Measurements from ENCODE around the gene COL5A1. TPM values are rescaled to one million over a fixed set of nuclear protein-coding genes. Genes with fewer than 3 reads are reported as not detected.

The COL5A1 gene
- total RNA-seq, 2 donors from 2014 or later: 10.9 to 22.0 TPM

GRCh38 chr9:134693011-134693410 lies 51.4 kb downstream of the COL5A1 start:
- H3K4me3 ChIP-seq: no peak overlapping the region
- H3K27ac ChIP-seq: no peak overlapping the region
- H3K9me3 ChIP-seq: no peaks in the 10 kb centered on the region
- H3K36me3 ChIP-seq: no peaks in the 10 kb centered on the region
- peaks cover 0 to 20% of the 10 kb centered on the region in 2 donors for H3K4me1 ChIP-seq
- H3K27me3 ChIP-seq: no peaks in the 10 kb centered on the region
- no peak for DNase-seq (ENCODE audit: low spot score)
- no peak for TF ChIP-seq CTCF (IDR thresholded peaks at IDR 0.05)

GRCh38 chr9:134693641-134694367 lies 52.2 kb downstream of the COL5A1 start:
- H3K27me3 ChIP-seq: no peaks in the 10 kb centered on the region
- no peak for TF ChIP-seq CTCF (IDR thresholded peaks at IDR 0.05)
- H3K4me1 ChIP-seq: peaks cover 0 to 28% of the 10 kb centered on the region in 2 donors
- H3K9me3 ChIP-seq: no peaks in the 10 kb centered on the region
- no peaks in the 10 kb centered on the region for H3K36me3 ChIP-seq
- H3K4me3 ChIP-seq: no peak overlapping the region
- no peak overlapping the region for H3K27ac ChIP-seq
- no peak for DNase-seq (ENCODE audit: low spot score)

- Histone ChIP-seq H3K36me3 (no peaks in the 10 kb centered on the region), H3K4me1 (peaks cover 0 to 27% of the 10 kb centered on the region in 2 donors), H3K27ac (no peak overlapping the region), H3K4me3 (no peak overlapping the region), H3K9me3 (no peaks in the 10 kb centered on the region), H3K27me3 (no peaks in the 10 kb centered on the region)
- DNase-seq (ENCODE audit: low spot score): no peak
- TF ChIP-seq CTCF (IDR thresholded peaks at IDR 0.05): no peak
Measured at GRCh38 chr9:134694368-134694665, 52.7 kb downstream of the COL5A1 start.

GRCh38 chr9:134694714-134695113 lies 53.1 kb downstream of the COL5A1 start:
- TF ChIP-seq CTCF (IDR thresholded peaks at IDR 0.05): no peak
- DNase-seq (ENCODE audit: low spot score): no peak
- Histone ChIP-seq H3K27me3 (no peaks in the 10 kb centered on the region), H3K4me1 (peaks cover 0 to 23% of the 10 kb centered on the region in 2 donors), H3K27ac (no peak overlapping the region), H3K4me3 (no peak overlapping the region), H3K36me3 (no peaks in the 10 kb centered on the region), H3K9me3 (no peaks in the 10 kb centered on the region)

GRCh38 chr9:134695144-134695543 lies 53.5 kb downstream of the COL5A1 start:
- no peaks in the 10 kb centered on the region for H3K27me3 ChIP-seq
- no peak for TF ChIP-seq CTCF (IDR thresholded peaks at IDR 0.05)
- H3K4me3 ChIP-seq: no peak overlapping the region
- H3K36me3 ChIP-seq: no peaks in the 10 kb centered on the region
- H3K27ac ChIP-seq: no peak overlapping the region
- no peaks in the 10 kb centered on the region for H3K9me3 ChIP-seq
- peaks cover 0 to 18% of the 10 kb centered on the region in 2 donors for H3K4me1 ChIP-seq
- DNase-seq (ENCODE audit: low spot score): no peak

- peaks cover 0 to 11% of the 10 kb centered on the region in 2 donors for H3K4me1 ChIP-seq
- no peaks in the 10 kb centered on the region for H3K27me3 ChIP-seq
- no peak for DNase-seq (ENCODE audit: low spot score)
- no peaks in the 10 kb centered on the region for H3K9me3 ChIP-seq
- H3K27ac ChIP-seq: no peak overlapping the region
- TF ChIP-seq CTCF (IDR thresholded peaks at IDR 0.05): no peak
- no peak overlapping the region for H3K4me3 ChIP-seq
- H3K36me3 ChIP-seq: peaks cover 5% of the 10 kb centered on the region
Measured at GRCh38 chr9:134696433-134696832, 54.8 kb downstream of the COL5A1 start.

Data from right atrium auricular region (tissue), 2 donors.